ENCODE measurements around the gene SSTR3. TPM values are rescaled to one million over a fixed set of nuclear protein-coding genes. Genes with fewer than 3 reads are reported as not detected.

Gene SSTR3
- total and polyA plus RNA-seq, 9 of the 15 experiments (the other 6 are each of a cell fraction or from before 2014, with no cell fraction given), result 0.03 TPM; not detected in 8

GRCh38 chr22:37177755-37178154 lies 34.5 kb downstream of the SSTR3 start (continued):
- TF ChIP-seq, protein P1, sequence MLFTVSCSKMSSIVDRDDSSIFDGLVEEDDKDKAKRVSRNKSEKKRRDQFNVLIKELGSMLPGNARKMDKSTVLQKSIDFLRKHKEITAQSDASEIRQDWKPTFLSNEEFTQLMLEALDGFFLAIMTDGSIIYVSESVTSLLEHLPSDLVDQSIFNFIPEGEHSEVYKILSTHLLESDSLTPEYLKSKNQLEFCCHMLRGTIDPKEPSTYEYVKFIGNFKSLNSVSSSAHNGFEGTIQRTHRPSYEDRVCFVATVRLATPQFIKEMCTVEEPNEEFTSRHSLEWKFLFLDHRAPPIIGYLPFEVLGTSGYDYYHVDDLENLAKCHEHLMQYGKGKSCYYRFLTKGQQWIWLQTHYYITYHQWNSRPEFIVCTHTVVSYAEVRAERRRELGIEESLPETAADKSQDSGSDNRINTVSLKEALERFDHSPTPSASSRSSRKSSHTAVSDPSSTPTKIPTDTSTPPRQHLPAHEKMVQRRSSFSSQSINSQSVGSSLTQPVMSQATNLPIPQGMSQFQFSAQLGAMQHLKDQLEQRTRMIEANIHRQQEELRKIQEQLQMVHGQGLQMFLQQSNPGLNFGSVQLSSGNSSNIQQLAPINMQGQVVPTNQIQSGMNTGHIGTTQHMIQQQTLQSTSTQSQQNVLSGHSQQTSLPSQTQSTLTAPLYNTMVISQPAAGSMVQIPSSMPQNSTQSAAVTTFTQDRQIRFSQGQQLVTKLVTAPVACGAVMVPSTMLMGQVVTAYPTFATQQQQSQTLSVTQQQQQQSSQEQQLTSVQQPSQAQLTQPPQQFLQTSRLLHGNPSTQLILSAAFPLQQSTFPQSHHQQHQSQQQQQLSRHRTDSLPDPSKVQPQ (CRISPR knock-in tag; IDR thresholded peaks at IDR 0.05; ENCODE audit: borderline replicate concordance), result no peak
- TF ChIP-seq SMARCE1 (IDR thresholded peaks at IDR 0.05) (no peak), HSF4 (CRISPR knock-in tag; IDR thresholded peaks at IDR 0.05; ENCODE audit: borderline replicate concordance) (no peak), THRAP3 (IDR thresholded peaks at IDR 0.05; ENCODE audit: borderline replicate concordance) (no peak), BRD4 (IDR thresholded peaks at IDR 0.05) (no peak), MEF2D (tag; conservative IDR thresholded peaks at IDR 0.05; ENCODE audit: low read depth) (no peak), E2F6 (IDR thresholded peaks at IDR 0.05; ENCODE audit: borderline replicate concordance in 1 of 2, extremely low read depth in 1 of 2, insufficient read depth in 1 of 2, insufficient read length in 1 of 2, low read depth in 1 of 2, low read length in 1 of 2, poor library complexity in 1 of 2, severe bottlenecking in 1 of 2) (no peak), ZNF644 (tag; IDR thresholded peaks at IDR 0.05; ENCODE audit: low read depth) (no peak), CC2D1A (IDR thresholded peaks at IDR 0.05) (no peak)
- TF ChIP-seq, protein P2, sequence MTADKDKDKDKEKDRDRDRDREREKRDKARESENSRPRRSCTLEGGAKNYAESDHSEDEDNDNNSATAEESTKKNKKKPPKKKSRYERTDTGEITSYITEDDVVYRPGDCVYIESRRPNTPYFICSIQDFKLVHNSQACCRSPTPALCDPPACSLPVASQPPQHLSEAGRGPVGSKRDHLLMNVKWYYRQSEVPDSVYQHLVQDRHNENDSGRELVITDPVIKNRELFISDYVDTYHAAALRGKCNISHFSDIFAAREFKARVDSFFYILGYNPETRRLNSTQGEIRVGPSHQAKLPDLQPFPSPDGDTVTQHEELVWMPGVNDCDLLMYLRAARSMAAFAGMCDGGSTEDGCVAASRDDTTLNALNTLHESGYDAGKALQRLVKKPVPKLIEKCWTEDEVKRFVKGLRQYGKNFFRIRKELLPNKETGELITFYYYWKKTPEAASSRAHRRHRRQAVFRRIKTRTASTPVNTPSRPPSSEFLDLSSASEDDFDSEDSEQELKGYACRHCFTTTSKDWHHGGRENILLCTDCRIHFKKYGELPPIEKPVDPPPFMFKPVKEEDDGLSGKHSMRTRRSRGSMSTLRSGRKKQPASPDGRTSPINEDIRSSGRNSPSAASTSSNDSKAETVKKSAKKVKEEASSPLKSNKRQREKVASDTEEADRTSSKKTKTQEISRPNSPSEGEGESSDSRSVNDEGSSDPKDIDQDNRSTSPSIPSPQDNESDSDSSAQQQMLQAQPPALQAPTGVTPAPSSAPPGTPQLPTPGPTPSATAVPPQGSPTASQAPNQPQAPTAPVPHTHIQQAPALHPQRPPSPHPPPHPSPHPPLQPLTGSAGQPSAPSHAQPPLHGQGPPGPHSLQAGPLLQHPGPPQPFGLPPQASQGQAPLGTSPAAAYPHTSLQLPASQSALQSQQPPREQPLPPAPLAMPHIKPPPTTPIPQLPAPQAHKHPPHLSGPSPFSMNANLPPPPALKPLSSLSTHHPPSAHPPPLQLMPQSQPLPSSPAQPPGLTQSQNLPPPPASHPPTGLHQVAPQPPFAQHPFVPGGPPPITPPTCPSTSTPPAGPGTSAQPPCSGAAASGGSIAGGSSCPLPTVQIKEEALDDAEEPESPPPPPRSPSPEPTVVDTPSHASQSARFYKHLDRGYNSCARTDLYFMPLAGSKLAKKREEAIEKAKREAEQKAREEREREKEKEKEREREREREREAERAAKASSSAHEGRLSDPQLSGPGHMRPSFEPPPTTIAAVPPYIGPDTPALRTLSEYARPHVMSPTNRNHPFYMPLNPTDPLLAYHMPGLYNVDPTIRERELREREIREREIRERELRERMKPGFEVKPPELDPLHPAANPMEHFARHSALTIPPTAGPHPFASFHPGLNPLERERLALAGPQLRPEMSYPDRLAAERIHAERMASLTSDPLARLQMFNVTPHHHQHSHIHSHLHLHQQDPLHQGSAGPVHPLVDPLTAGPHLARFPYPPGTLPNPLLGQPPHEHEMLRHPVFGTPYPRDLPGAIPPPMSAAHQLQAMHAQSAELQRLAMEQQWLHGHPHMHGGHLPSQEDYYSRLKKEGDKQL (CRISPR knock-in tag; IDR thresholded peaks at IDR 0.05; ENCODE audit: borderline replicate concordance), result no peak
- TF ChIP-seq, protein P3, sequence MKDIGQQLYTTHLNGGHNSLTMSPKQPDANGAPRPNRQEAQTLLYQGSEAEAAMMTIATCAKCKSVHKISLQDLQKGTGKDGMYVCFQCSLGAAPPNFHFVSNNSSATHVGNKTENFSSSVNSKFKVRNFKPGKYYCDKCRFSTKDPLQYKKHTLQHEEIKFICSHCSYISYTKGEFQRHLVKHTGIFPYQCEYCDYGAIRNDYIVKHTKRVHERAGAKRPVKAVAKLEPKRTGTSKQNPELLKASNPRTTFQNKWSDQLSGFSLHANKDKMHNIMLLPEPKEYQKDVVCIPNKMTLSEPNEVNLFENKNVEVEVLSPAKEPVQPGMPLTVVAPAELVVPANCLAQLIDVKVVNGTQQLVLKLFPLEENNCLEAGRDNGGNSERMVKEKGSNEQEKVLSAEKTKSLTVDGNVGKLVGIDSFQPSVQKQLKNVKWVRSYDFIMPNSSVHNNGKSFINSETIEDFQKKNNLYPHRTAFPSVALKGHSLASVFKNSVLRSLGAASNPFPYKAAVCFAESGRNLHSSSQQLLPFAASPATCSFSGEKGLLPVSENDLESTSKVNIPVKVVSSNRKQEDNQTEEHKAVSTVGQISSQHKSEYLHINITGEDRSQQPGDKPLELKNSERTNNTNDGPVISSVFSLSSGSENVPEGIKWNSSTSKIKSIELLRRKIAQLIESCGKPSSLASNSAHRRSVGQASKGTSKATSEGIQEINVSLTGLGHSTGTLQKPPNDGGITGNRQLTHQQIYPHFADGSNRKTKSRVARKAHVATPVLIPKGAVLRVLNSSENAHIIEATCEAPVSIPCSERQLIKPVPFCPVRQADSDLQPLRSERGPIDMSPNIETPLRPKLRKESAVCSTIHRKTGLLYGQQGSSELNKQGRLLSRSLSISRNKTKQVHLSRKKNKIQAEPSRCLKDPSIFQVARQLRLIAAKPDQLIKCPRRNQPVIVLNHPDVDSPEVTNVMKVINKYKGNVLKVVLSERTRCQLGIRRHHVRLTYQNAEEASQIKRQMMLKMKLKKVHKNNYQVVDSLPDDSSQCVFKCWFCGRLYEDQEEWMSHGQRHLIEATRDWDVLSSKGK (CRISPR knock-in tag; IDR thresholded peaks at IDR 0.05), result no peak

Measured in K562 (cell line).